ENCODE measurements around the gene RALGAPA2. TPM values are rescaled to one million over a fixed set of nuclear protein-coding genes. Genes with fewer than 3 reads are reported as not detected.

RALGAPA2 gene
- total and polyA plus RNA-seq, 9 donors = 8.4 to 31.7 (median 19.9) TPM

- no peak for DNase-seq
- H3K27me3 ChIP-seq = no peaks in the 10 kb centered on the region
- intact Hi-C loops (cut with DNase I) = no loop called here
- H3K4me3 ChIP-seq = no peak overlapping the region
- H3K36me3 ChIP-seq = no peaks in the 10 kb centered on the region
- no peak for TF ChIP-seq EP300 (IDR thresholded peaks at IDR 0.05)
- TF ChIP-seq POLR2A (IDR thresholded peaks at IDR 0.05) = no peak
- TF ChIP-seq, protein P1, sequence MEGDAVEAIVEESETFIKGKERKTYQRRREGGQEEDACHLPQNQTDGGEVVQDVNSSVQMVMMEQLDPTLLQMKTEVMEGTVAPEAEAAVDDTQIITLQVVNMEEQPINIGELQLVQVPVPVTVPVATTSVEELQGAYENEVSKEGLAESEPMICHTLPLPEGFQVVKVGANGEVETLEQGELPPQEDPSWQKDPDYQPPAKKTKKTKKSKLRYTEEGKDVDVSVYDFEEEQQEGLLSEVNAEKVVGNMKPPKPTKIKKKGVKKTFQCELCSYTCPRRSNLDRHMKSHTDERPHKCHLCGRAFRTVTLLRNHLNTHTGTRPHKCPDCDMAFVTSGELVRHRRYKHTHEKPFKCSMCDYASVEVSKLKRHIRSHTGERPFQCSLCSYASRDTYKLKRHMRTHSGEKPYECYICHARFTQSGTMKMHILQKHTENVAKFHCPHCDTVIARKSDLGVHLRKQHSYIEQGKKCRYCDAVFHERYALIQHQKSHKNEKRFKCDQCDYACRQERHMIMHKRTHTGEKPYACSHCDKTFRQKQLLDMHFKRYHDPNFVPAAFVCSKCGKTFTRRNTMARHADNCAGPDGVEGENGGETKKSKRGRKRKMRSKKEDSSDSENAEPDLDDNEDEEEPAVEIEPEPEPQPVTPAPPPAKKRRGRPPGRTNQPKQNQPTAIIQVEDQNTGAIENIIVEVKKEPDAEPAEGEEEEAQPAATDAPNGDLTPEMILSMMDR (IDR thresholded peaks at IDR 0.05) = no peak
- 67 to 74% (median 71%) methylated on average over 5 of the region's 5 CpGs for WGBS, 3 donors
- no peaks in the 10 kb centered on the region for H3K9me3 ChIP-seq
- H3K27ac ChIP-seq = no peak overlapping the region
- peaks cover 2% of the 10 kb centered on the region for H3K4me1 ChIP-seq (ENCODE audit: insufficient read depth)
Measured at GRCh38 chr20:20414640-20415220, 297.7 kb downstream of the RALGAPA2 start.

GRCh38 chr20:20413810-20414281, 298.6 kb downstream of the RALGAPA2 start:
- intact Hi-C loops (cut with DNase I) = no loop called here
- DNase-seq = no peak
- WGBS, 3 donors = 89 to 91% (median 91%) methylated on average over 21 of the region's 21 CpGs
- H3K4me3 ChIP-seq = no peak overlapping the region
- no peak overlapping the region for H3K27ac ChIP-seq
- no peak for TF ChIP-seq EP300 (IDR thresholded peaks at IDR 0.05)
- no peak for TF ChIP-seq POLR2A (IDR thresholded peaks at IDR 0.05)
- TF ChIP-seq, protein P1 (IDR thresholded peaks at IDR 0.05) = no peak
- no peaks in the 10 kb centered on the region for H3K9me3 ChIP-seq
- H3K27me3 ChIP-seq = no peaks in the 10 kb centered on the region
- no peaks in the 10 kb centered on the region for H3K36me3 ChIP-seq
- H3K4me1 ChIP-seq (ENCODE audit: insufficient read depth) = peaks cover 2% of the 10 kb centered on the region

DNA sequence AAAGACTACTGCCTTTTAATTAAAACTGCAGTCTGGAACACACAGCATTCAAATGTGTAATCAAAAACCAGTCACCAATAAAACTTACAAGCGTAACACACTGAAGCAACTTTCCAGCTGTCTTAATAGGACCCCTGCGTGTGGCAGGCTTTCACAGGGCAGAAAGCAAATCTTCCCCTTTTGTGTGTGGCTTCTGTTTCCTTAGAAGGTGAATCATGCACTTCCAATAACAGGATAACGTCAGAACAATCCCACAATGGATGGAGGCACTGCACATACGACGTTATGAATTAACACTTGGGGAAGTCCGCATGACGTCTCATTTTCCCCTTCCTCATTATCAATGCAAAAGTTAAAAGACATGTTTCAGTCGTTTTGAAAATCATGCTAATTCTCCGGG, 299.7 kb downstream of the RALGAPA2 start:
- intact Hi-C loops (cut with DNase I) = no loop called here
- Histone ChIP-seq H3K27me3 (no peaks in the 10 kb centered on the region), H3K27ac (no peak overlapping the region), H3K36me3 (no peaks in the 10 kb centered on the region), H3K4me3 (no peak overlapping the region), H3K9me3 (no peaks in the 10 kb centered on the region), H3K4me1 (ENCODE audit: insufficient read depth) (peaks cover 2% of the 10 kb centered on the region)
- TF ChIP-seq EP300 (IDR thresholded peaks at IDR 0.05) = no peak
- TF ChIP-seq, protein P1 (IDR thresholded peaks at IDR 0.05) = no peak
- TF ChIP-seq POLR2A (IDR thresholded peaks at IDR 0.05) = no peak
- WGBS, 3 donors = 80 to 86% (median 83%) methylated on average over 9 of the region's 9 CpGs
- no peak for DNase-seq

DNA sequence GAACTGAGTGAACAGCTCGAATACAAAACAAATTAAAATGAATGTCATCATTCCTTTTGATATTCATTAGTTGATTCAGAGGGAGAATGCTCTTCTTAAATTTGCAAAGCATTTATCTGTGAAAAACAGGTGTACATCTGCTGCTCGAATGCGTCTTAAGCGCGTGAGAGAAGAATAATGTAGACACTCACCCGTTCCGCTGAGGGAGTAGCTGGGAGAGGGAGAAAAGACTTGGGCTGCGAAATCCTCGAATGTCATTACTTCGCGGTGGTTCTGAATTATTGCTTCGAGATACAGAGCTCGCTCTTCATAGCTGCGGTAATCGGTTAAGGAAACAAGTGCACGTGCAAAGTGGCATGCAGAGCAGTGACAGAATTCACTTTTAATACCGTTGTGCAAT, 300.6 kb downstream of the RALGAPA2 start:
- intact Hi-C loops (cut with DNase I) = no loop called here
- Histone ChIP-seq H3K4me1 (ENCODE audit: insufficient read depth) (peaks cover 2% of the 10 kb centered on the region), H3K4me3 (no peak overlapping the region), H3K9me3 (no peaks in the 10 kb centered on the region), H3K27me3 (no peaks in the 10 kb centered on the region), H3K36me3 (no peaks in the 10 kb centered on the region), H3K27ac (no peak overlapping the region)
- WGBS, 3 donors = 87 to 89% (median 88%) methylated on average over 17 of the region's 17 CpGs
- TF ChIP-seq POLR2A (IDR thresholded peaks at IDR 0.05) (no peak), EP300 (IDR thresholded peaks at IDR 0.05) (no peak)
- TF ChIP-seq, protein P1 (IDR thresholded peaks at IDR 0.05) = no peak
- no peak for DNase-seq

Measured in ovary (tissue), 9 donors.